ENCODE data around the gene TRIM14. TPM values are rescaled to one million over a fixed set of nuclear protein-coding genes. Genes with fewer than 3 reads are reported as not detected.

TRIM14 gene
- total RNA-seq, 2 donors from 2014 or later, result 1.8 to 2.0 TPM

- TF ChIP-seq CTCF (IDR thresholded peaks at IDR 0.05), result no peak
- peaks cover 0 to 10% of the 10 kb centered on the region in 2 donors for H3K4me1 ChIP-seq
- no peaks in the 10 kb centered on the region for H3K36me3 ChIP-seq
- DNase-seq (ENCODE audit: low spot score), result no peak
- no peak overlapping the region for H3K27ac ChIP-seq
- H3K27me3 ChIP-seq, result no peaks in the 10 kb centered on the region
- peak overlapping the region; percentile 6 to 42 for H3K4me3 ChIP-seq
- no peaks in the 10 kb centered on the region for H3K9me3 ChIP-seq
Measured at GRCh38 chr9:98087420-98088354, 31.3 kb downstream of the TRIM14 start.

- H3K27me3 ChIP-seq, result no peaks in the 10 kb centered on the region
- peaks cover 0 to 10% of the 10 kb centered on the region in 2 donors for H3K4me1 ChIP-seq
- H3K9me3 ChIP-seq, result no peaks in the 10 kb centered on the region
- DNase-seq (ENCODE audit: low spot score), result no peak
- H3K27ac ChIP-seq, result no peak overlapping the region
- no peak overlapping the region for H3K4me3 ChIP-seq
- no peak for TF ChIP-seq CTCF (IDR thresholded peaks at IDR 0.05)
- H3K36me3 ChIP-seq, result peaks cover 7% of the 10 kb centered on the region
Measured at GRCh38 chr9:98086461-98086860, 32.6 kb downstream of the TRIM14 start.

GRCh38 chr9:98085944-98086343 lies 33.1 kb downstream of the TRIM14 start:
- Histone ChIP-seq H3K36me3 (peaks cover 13% of the 10 kb centered on the region), H3K27ac (no peak overlapping the region), H3K4me1 (peaks cover 0 to 10% of the 10 kb centered on the region in 2 donors), H3K4me3 (no peak overlapping the region), H3K27me3 (no peaks in the 10 kb centered on the region), H3K9me3 (no peaks in the 10 kb centered on the region)
- no peak for TF ChIP-seq CTCF (IDR thresholded peaks at IDR 0.05)
- no peak for DNase-seq (ENCODE audit: low spot score)

- TF ChIP-seq CTCF (IDR thresholded peaks at IDR 0.05), result no peak
- Histone ChIP-seq H3K4me1 (peaks cover 0 to 10% of the 10 kb centered on the region in 2 donors), H3K36me3 (peaks cover 19% of the 10 kb centered on the region), H3K27ac (no peak overlapping the region), H3K9me3 (no peaks in the 10 kb centered on the region), H3K4me3 (no peak overlapping the region), H3K27me3 (no peaks in the 10 kb centered on the region)
- no peak for DNase-seq (ENCODE audit: low spot score)
Measured at GRCh38 chr9:98085058-98085457, 34.0 kb downstream of the TRIM14 start.

- DNase-seq (ENCODE audit: low spot score), result no peak
- peaks cover 19% of the 10 kb centered on the region for H3K36me3 ChIP-seq
- H3K9me3 ChIP-seq, result no peaks in the 10 kb centered on the region
- no peaks in the 10 kb centered on the region for H3K27me3 ChIP-seq
- H3K4me1 ChIP-seq, result peaks cover 0 to 10% of the 10 kb centered on the region in 2 donors
- no peak overlapping the region for H3K4me3 ChIP-seq
- H3K27ac ChIP-seq, result no peak overlapping the region
- TF ChIP-seq CTCF (IDR thresholded peaks at IDR 0.05), result no peak
Measured at GRCh38 chr9:98084396-98084795, 34.6 kb downstream of the TRIM14 start.

Measured in right atrium auricular region (tissue), 2 donors.